ENCODE data around the gene UCHL1.
"Not testable (repeated sequence)": the region's sequence is repeated elsewhere in the genome, so short reads cannot be mapped to it uniquely, and the experiment has no call there.

Gene UCHL1

DNA sequence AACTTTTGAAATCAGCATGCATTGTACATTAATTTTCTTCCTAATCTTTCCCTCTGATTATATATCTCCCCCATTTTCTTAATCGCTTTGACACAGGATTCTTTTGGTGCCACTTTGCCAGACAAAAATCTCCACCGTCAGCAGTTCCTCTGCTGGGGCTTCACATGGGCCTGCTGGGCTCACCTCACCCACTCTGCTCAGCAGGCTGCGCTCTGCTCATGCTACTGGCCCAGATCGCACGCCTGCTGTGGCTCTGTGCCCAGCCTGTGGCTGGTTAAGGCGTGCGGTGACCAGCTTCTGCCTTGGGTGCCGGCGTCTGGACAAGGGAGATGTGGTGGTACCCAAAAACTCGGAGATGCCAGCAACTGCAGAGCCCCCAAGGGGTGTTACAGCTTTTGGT is 31.1 kb downstream of the UCHL1 start:
- H3K36me3 Mint-ChIP-seq = no peaks in the 10 kb centered on the region
- CTCF ChIA-PET = no interaction called here
- no peaks in the 10 kb centered on the region for H3K4me1 Mint-ChIP-seq
- H3K27me3 Mint-ChIP-seq = peaks cover 7% of the 10 kb centered on the region
- no peak for DNase-seq
- no peak overlapping the region for H3K27ac Mint-ChIP-seq
- no peak overlapping the region for H3K4me3 Mint-ChIP-seq
- H3K9me3 Mint-ChIP-seq = no peaks in the 10 kb centered on the region

DNA sequence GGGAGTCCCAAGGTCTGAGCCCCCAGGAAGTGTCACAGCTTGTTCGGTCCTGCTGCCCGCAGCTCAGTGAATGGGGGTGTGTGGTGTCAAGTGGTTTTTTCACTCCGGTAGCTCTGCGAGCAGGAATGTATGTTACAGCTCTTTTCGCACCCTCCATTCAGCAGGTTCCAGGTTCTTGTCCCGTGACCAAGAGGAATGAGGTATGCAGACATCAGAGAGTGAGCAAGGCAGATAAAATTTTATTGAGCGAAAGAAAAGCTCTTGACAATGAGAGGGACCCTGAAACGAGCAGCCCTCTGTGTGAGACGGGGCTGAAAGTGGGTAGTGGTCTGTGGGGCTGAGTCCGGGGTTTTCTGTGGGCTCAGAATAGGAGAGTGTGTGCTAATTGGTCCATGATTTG is 31.5 kb downstream of the UCHL1 start:
- CTCF ChIA-PET = no interaction called here

DNA sequence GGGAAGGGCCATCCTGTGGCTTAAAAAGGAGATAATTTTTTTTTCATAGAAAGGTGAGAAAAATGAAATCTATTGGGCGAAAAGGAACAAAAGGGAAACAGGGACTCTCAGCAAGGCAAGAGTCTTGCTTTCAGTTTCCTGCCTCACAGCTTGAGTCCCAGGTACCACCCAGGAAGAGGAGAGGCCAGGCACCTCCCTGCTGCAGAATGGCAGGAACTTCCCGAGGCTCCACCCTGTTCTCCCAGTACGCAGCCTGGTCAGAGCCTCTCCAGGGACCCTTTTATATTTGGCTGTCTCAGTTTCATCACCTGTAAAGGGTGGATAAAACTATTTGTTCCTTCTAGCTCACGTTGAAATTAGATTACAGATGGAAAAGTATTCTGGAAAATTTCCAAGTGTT is 33.8 kb downstream of the UCHL1 start:
- DNase-seq = no peak
- peaks cover 11% of the 10 kb centered on the region for H3K9me3 Mint-ChIP-seq
- peaks cover 4% of the 10 kb centered on the region for H3K27me3 Mint-ChIP-seq
- no peaks in the 10 kb centered on the region for H3K36me3 Mint-ChIP-seq
- H3K27ac Mint-ChIP-seq = no peak overlapping the region
- H3K4me3 Mint-ChIP-seq = no peak overlapping the region
- H3K4me1 Mint-ChIP-seq = no peaks in the 10 kb centered on the region
- CTCF ChIA-PET = no interaction called here

More for the DNA sequence above, 31.5 kb downstream of the UCHL1 start:
- H3K27me3 Mint-ChIP-seq = peaks cover 8% of the 10 kb centered on the region
- H3K4me1 Mint-ChIP-seq = no peaks in the 10 kb centered on the region
- H3K4me3 Mint-ChIP-seq = no peak overlapping the region
- H3K36me3 Mint-ChIP-seq = no peaks in the 10 kb centered on the region
- peaks cover 1% of the 10 kb centered on the region for H3K9me3 Mint-ChIP-seq
- DNase-seq = no peak
- H3K27ac Mint-ChIP-seq = no peak overlapping the region

DNA sequence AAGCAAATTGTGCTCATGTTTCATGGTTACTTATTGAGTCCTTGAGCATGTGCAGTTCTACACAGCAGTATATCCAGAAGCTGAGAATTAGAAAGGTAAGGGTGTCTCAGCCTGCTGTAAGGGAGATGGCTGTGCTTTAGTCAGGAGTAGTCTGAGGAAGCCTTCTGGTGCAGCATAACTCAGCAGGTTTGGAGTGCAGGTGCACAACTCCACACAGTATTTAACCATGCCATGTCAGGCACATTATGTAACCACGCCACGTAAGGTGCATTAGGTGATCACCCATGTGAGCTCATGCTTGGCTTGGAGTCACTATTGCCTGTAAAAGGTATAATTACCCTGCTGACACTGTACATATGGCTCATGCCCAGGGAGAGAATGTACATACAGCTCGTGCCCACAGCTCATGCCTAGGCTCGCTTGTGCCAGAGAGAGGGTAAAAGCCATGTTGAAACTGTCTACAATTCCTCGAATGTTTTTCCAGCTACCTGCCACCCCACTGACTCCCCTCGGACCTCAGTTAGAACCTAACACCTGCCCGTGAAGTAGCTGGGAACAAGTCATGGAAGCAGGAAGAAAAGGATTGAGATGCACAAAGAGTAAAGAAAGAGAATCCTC is 37.8 kb downstream of the UCHL1 start:
- no peak for DNase-seq
- CTCF ChIA-PET = no interaction called here

DNA sequence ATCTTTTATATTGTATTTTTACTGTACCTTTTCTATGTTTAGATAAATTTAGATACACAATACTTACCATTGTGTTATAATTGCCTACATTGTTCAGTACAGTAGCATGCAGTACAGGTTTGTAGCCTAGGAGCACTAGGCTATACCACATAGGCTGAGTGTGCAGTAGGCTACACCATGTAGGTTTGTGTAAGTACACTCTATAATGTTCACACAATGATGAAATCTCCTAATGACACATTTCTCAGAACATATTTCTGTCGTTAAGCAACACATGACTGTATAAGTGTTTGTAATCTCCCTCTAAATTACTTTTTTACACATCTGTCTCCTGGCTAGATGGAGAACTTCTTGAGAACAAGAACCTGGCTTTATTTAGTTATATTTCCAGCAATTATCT is 40.3 kb downstream of the UCHL1 start:
- H3K36me3 Mint-ChIP-seq = no peaks in the 10 kb centered on the region
- no peak overlapping the region for H3K27ac Mint-ChIP-seq
- no peaks in the 10 kb centered on the region for H3K4me1 Mint-ChIP-seq
- no peak for DNase-seq
- H3K27me3 Mint-ChIP-seq = peaks cover 4% of the 10 kb centered on the region
- H3K4me3 Mint-ChIP-seq = no peak overlapping the region
- CTCF ChIA-PET = no interaction called here
- peaks cover 11% of the 10 kb centered on the region for H3K9me3 Mint-ChIP-seq

More for the DNA sequence above, 37.8 kb downstream of the UCHL1 start:
- H3K9me3 Mint-ChIP-seq = peaks cover 11% of the 10 kb centered on the region
- no peak overlapping the region for H3K4me3 Mint-ChIP-seq
- no peaks in the 10 kb centered on the region for H3K36me3 Mint-ChIP-seq
- H3K27me3 Mint-ChIP-seq = peaks cover 4% of the 10 kb centered on the region
- no peaks in the 10 kb centered on the region for H3K4me1 Mint-ChIP-seq
- H3K27ac Mint-ChIP-seq = no peak overlapping the region

DNA sequence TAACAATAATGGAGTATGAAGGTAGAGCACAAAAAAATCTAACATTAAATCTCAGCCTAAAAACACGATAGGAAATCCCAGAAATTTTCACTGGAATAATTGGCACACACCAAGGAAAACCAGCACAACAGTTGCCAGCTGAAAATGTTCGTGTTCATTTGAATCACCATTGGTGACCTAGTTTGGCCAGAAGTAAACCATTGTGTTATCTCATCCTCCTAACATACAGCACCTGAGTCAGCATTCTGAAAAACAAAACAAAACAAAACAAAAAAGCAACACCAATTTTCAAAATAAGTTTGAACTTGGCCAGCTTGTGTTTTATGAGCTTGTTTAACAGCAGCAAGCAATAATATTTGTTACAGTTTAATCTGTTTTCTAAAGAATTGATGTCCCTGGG is 41.1 kb downstream of the UCHL1 start:
- Mint-ChIP-seq H3K27ac (no peak overlapping the region), H3K4me1 (no peaks in the 10 kb centered on the region), H3K36me3 (no peaks in the 10 kb centered on the region), H3K4me3 (no peak overlapping the region), H3K9me3 (peaks cover 11% of the 10 kb centered on the region), H3K27me3 (peaks cover under 1% of the 10 kb centered on the region)
- CTCF ChIA-PET = no interaction called here
- no peak for DNase-seq

DNA sequence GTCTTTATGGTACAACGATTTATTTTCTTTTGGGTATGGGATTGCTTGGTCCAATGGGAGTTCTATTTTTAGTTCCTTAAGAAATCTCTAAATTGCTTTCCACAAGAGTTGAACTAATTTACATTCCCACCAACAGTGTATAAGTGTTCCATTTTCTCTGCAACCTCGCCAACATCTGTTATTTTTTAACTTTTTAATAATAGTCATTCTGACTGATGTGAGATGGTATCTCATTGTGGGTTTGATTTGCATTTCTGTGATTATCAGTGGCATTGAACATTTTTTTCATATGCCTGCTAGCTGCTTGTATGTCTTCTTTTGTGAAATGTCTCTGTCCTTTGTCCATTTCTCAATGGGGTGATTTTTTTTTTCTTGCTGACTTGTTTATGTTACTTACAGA is 42.8 kb downstream of the UCHL1 start:
- no peak for DNase-seq
- Mint-ChIP-seq H3K4me1 (no peaks in the 10 kb centered on the region), H3K9me3 (peaks cover 4% of the 10 kb centered on the region), H3K36me3 (no peaks in the 10 kb centered on the region), H3K27me3 (no peaks in the 10 kb centered on the region), H3K4me3 (no peak overlapping the region), H3K27ac (no peak overlapping the region)
- CTCF ChIA-PET = no interaction called here

DNA sequence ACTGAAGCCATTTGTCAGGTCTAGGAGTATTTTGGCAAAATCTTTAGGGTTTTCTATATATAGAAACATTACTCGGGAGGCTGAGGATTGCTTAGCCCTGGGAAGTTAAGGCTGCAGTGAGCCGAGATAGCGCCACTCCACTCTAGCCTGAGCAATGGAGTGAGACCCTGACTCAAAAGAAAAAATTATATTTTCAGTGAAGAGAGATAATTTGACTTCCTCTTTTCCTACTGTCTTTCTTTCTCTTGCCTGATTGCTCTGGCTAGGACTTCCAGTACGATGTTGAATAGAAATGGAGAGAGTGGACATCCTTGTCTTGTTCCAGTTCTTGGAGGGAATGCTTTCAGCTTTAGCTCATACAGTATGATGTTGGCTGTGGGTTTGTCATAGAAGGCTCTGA is 44.4 kb downstream of the UCHL1 start:
- Mint-ChIP-seq H3K4me3 (no peak overlapping the region), H3K4me1 (no peaks in the 10 kb centered on the region), H3K36me3 (no peaks in the 10 kb centered on the region), H3K27ac (no peak overlapping the region), H3K9me3 (no peaks in the 10 kb centered on the region), H3K27me3 (no peaks in the 10 kb centered on the region)
- no peak for DNase-seq
- CTCF ChIA-PET = no interaction called here

DNA sequence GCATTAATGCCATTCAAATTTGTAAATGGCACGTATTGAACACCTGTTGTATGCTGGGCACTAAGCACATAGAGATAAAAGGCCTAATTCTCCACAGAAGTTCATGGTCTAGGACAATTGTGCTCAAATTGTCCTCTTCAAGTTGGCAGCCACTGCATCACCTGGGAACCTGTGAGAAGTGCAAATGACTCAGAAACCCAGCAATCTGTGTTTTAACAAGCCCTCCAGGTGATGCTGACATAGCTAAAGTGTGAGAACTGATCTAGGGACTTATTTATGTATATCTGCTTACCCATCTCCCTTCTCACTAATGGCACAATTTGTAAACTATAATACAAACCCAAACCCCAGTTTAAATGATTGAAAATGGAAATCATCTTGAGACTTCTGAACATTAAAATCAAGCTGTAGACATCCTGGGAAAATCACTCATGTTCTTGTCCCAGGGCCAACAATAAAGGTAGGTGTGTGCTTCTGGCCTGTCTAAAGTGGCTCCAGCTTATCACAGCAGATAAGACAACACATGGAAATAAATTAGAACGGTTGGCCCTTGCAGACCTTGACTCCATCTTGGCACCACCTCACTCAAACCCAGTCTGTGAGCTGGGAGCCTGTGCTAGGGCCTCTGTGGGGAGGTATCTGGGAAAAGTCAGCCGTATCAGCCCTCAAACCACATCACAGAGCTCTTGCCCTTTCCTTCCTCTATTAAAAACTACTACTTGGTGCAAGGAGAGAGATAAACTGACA is 46.8 kb downstream of the UCHL1 start:
- CTCF ChIA-PET = no interaction called here
- no peak overlapping the region for H3K4me3 Mint-ChIP-seq
- H3K4me1 Mint-ChIP-seq = no peaks in the 10 kb centered on the region
- H3K9me3 Mint-ChIP-seq = no peaks in the 10 kb centered on the region
- no peak for DNase-seq
- no peaks in the 10 kb centered on the region for H3K36me3 Mint-ChIP-seq
- no peak overlapping the region for H3K27ac Mint-ChIP-seq
- no peaks in the 10 kb centered on the region for H3K27me3 Mint-ChIP-seq

DNA sequence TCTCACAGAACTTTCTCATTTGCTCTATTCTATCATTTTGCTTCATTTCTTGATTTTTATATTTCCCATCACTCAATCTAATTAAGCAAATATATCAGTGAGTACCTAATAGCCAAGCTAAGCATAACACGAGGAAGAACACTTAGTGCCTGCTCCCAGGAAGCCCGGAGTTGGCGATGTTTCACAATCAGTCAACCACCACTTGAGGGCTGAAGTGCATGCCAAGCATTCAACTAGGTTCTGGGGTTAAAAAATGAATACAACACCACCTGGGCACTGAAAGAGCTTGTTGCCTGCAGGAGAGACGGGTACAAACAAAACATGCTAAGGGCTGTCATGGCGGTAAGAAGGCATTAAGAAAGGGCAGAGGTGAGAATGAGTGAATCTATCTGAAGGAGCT is 47.5 kb downstream of the UCHL1 start:
- Mint-ChIP-seq H3K36me3 (no peaks in the 10 kb centered on the region), H3K9me3 (no peaks in the 10 kb centered on the region), H3K27ac (no peak overlapping the region), H3K4me1 (no peaks in the 10 kb centered on the region), H3K4me3 (no peak overlapping the region), H3K27me3 (no peaks in the 10 kb centered on the region)
- no peak for DNase-seq
- CTCF ChIA-PET = no interaction called here

DNA sequence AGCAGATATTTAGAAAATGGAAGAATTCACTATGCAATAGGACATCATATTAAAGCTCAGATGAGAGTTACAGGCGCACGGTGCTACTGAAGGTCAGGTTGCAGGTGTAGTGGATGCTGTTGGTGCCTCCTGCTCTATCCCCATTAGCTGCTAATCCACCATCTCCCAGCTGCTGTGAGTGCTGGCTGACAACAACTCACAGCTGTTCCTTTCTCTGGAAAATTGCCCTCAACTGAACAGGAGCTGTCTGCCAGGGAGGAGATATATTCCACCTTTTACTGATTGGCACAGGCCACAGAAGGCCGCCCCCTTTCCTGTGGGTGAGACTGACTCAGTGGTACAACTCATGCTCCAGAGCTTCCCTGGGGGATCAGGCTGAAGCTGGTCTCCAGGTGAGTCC is 48.7 kb downstream of the UCHL1 start:
- Mint-ChIP-seq H3K4me3 (no peak overlapping the region), H3K4me1 (no peaks in the 10 kb centered on the region), H3K9me3 (no peaks in the 10 kb centered on the region), H3K27me3 (no peaks in the 10 kb centered on the region), H3K36me3 (no peaks in the 10 kb centered on the region), H3K27ac (no peak overlapping the region)
- DNase-seq = no peak
- CTCF ChIA-PET = interaction anchor here (0.7 kb wide), 1 partner anchor 24 kb away, joined by 3 read pairs; no protein-coding TSS in a partner anchor

DNA sequence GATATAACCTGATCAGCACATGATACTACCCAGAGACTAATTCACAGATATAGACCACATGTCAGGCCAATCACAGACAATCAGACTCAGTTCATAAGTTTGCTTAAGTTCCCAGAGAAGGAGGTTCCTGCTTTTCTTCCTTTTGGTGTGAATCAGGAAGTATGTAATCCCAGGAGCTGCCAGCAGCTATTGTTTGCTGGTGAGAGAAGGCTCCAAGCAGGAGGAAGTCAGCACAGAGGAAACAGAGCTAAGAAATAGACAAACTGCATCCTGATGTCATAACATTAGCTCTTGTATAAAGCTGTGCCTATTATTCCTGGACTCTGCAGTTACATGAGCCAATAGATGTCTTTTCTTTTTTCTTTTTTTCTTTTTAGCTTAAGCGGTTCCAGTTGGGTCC is 50.9 kb downstream of the UCHL1 start:
- Mint-ChIP-seq H3K4me3 (no peak overlapping the region), H3K27ac (no peak overlapping the region), H3K36me3 (no peaks in the 10 kb centered on the region), H3K27me3 (no peaks in the 10 kb centered on the region), H3K9me3 (no peaks in the 10 kb centered on the region), H3K4me1 (no peaks in the 10 kb centered on the region)
- CTCF ChIA-PET = no interaction called here
- no peak for DNase-seq

DNA sequence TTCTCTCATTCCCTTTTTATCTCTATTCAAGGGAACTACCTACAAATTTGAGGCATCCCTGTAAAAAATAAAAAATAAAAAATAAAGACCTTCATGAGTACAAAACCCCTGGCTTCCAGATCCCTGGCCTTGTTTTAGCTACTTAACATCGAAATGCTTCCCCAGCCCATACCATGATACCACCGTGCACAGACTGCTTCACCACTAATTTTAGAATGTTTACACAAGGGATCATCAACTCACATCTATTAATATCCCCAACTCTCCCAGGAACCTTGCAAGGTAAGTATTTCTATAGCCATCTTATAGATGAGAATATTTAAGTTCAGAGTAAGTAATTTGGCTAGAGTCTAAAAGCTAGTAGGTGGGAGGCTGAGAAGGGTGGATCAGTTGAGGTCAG is 51.7 kb downstream of the UCHL1 start:
- Mint-ChIP-seq H3K4me1 (no peaks in the 10 kb centered on the region), H3K27me3 (no peaks in the 10 kb centered on the region), H3K4me3 (no peak overlapping the region), H3K27ac (no peak overlapping the region), H3K9me3 (no peaks in the 10 kb centered on the region), H3K36me3 (no peaks in the 10 kb centered on the region)
- CTCF ChIA-PET = no interaction called here
- no peak for DNase-seq

DNA sequence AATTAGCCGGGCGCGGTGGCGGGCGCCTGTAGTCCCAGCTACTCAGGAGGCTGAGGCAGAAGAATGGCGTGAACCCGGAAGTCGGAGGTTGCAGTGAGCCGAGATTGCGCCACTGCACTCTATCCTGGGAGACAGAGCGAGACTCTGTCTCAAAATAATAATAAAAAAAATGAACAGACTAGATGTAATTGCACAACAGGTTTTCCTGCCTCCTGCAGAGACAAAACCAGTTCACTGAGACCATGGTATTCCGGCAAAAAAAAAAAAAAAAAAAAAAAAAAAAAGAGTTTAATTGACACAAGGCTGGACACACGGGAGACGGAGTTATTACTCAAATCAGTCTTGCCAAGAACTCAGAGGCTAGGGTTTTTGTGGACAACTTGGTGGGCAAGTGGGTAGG is 58.7 kb downstream of the UCHL1 start:
- H3K4me1 Mint-ChIP-seq, DNase-seq, H3K9me3 Mint-ChIP-seq, CTCF ChIA-PET, H3K27me3 Mint-ChIP-seq, H3K36me3 Mint-ChIP-seq, H3K27ac Mint-ChIP-seq, H3K4me3 Mint-ChIP-seq: not testable (repeated sequence)

DNA sequence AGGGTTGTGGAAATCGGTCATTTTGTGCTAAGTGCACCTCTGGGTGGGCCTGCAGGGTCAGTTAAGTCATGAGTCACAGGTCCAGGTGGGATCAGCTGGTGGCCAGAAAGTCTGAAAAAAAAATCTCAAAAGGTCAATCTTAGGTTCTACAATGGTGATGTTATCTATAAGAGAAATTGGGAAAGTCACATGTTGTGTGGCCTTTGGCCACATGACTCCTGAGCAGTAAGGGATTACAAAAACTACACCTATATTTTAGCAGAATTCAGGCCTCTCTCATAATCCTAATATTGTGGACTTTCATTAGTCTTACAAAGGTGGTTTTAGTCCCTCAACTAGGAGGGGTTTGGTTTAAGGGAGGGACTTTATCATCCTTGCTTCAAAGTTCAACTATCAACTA is 59.1 kb downstream of the UCHL1 start:
- CTCF ChIA-PET = no interaction called here
- DNase-seq = no peak
- H3K36me3 Mint-ChIP-seq = no peaks in the 10 kb centered on the region

More for the DNA sequence above, 59.1 kb downstream of the UCHL1 start:
- Mint-ChIP-seq H3K4me3 (no peak overlapping the region), H3K27me3 (peaks cover 3% of the 10 kb centered on the region), H3K9me3 (no peaks in the 10 kb centered on the region), H3K27ac (no peak overlapping the region), H3K4me1 (no peaks in the 10 kb centered on the region)
